GM21528 (cell line): Measurements from ENCODE around the gene TMCO6.

Experiments
- ATAC-seq: cut with Tn5 transposase; IDR thresholded peaks from one replicate; pipeline ENCODE4 v1.9.1; 2021; ENCODE audit warnings: mild to moderate bottlenecking, moderate library complexity; ENCODE audit not compliant: unreplicated experiment, low FRiP score

TMCO6 gene

DNA sequence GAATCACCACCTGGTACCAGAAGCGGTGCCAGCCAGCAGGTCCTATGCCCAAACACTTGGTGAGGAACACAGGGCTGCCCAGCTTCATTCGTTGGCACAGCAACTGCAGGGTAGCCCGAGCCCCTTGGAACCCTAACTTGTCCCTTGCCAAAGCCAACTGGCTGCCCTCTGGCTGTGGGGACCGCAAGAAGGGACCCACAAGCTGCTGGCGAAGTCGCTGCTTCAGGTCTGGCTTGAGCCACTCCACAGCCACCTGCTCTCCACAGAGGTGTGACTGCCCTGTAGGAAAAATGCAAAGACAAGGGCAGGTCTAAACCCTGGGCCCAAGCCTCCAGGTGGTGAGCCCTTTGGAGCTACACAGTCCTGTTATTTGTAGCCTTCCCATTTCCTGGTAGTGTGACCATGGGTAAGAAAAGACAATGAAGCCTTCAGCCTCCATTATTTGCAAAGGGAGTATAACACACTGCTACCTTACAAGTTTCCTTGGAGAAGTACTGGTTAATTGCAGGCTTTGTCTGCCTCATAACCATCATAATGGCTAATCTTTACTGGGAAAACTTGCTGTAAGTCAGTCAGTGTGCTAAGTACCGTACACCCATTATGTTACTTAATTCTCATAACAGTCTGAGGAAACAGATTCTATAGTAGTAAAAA, 32.3 kb downstream of the TMCO6 start:
- no peak for ATAC-seq

DNA sequence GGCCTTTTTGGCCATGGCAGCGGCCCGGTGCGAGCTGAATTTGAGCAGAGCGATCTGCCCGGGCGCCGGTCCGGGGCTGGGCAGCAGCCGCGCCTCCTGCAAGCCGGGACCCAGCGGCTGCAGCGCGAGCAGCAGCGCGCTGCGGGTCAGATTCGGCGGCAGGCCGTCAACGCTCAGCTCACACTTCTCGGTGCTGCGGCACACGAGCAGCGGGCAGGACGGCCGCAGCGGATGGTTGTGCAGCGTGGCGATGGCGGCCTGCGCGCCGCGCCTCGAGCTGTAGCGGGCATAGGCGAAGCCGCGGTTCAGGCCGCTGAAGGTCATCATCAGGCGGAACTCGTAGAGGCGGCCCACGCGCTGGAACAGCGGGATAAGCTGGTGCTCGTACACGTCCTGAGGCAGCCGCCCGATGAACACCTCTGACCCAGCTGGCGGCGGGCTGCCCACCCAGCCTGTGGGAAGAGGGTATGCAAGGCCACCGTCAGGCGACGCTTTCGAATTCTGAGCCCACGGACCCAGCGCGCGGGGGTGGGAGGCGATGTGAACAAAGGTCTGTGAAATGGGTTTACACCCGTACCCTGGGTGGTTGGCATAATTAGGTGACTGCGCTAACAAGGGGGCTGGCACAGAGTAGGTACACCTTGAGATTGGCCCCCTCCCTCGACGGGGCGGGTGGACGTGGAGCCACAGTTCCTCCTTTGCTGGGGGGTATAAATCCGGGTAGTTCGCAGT, 33.4 kb downstream of the TMCO6 start:
- ATAC-seq, result no peak

DNA sequence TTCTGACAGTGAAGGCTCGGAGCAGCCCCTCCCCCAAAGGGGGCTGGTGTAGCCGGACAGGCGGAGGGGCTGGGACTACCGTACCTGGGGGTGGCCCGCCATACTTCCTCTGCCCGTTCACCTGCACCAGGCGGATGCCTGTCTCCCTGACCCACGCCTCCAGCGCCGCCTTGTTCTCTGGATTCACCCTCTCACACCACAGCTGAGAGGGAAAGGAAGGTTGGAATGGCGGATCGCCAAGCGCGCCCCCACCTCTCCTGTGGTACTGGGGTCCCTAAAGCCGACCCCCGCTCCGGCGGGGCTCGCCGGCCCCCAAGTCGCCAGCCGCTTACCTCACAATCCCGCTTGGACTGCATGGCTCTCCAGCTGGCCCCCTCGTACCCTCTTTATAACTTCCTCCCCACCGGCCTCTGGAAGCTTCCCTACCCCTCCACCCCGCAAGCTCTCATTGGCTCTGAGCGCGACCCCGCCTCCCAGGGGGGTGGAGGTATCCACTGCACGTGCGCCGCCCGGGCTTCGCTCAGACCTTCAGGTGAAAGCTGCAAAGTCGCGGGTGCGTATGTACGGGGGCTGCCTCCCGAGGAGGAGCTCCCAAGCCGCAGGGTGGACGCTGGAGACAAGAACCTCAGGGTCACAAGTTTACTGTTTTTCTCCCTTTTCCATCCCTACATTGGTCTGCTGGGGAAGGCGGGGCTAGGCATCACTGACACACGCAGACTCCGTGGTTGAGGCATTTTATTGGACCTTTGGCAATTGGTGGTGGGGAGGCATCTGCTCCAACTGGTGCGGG, 34.1 kb downstream of the TMCO6 start, which contains the start of gene DND1:
Gene DND1, minus strand, starts transcription at position 390 of the 790 bp plus-strand sequence. Its CDS starts 34 bp downstream, at position 356.
- ATAC-seq, result no peak

DNA sequence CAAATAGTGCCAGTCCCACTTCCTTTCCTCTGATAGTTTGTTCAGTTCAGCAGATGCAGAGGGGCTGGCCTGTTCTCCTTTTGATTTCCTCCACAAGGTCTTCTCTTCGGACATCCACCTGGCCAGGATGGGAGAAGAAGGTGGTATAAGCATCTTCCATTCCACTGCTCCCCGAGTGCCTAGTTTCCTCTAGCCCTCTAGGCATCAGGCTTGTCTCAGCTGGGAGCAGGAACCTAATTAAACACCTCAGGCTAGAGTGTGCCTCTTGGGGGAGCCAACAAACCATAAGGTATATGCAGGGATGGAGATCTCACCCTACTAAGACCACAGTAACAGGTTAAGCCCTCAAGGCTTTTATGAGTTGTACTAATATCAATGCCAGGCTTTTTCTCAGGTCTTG, 35.0 kb downstream of the TMCO6 start:
- no peak for ATAC-seq

GRCh38 chr5:140674629-140675028, 35.4 kb downstream of the TMCO6 start:
- no peak for ATAC-seq

GRCh38 chr5:140677947-140678346, 38.7 kb downstream of the TMCO6 start:
- no peak for ATAC-seq

- ATAC-seq, result no peak
Measured at GRCh38 chr5:140678993-140679392, 39.7 kb downstream of the TMCO6 start.

DNA sequence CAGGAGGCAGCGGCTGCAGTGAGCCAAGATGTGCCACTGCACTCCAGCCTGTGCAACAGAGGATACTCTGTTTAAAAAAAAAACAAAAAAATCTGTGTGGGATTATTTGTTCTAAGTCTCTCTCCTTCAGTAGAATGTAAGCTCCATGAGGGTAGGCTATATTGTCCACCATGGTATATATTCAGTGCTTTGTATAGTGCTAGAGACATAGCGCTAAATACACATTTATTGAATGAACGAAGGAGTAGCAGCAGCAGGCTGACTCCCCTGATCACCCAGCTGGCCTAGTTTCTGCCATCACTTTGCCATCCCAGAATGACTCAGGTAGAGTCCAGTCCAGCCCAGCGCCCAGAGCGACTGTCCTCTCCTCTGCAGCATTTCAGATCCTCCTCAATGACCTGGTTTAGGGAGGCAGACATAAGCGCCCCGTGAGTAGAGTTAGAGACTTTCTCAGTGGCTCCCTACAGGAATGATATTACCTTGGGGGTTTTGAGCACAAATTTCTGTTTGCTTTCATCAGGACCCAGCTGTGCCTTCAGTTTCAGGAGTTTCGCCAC, 51.2 kb downstream of the TMCO6 start:
- ATAC-seq, result no peak

DNA sequence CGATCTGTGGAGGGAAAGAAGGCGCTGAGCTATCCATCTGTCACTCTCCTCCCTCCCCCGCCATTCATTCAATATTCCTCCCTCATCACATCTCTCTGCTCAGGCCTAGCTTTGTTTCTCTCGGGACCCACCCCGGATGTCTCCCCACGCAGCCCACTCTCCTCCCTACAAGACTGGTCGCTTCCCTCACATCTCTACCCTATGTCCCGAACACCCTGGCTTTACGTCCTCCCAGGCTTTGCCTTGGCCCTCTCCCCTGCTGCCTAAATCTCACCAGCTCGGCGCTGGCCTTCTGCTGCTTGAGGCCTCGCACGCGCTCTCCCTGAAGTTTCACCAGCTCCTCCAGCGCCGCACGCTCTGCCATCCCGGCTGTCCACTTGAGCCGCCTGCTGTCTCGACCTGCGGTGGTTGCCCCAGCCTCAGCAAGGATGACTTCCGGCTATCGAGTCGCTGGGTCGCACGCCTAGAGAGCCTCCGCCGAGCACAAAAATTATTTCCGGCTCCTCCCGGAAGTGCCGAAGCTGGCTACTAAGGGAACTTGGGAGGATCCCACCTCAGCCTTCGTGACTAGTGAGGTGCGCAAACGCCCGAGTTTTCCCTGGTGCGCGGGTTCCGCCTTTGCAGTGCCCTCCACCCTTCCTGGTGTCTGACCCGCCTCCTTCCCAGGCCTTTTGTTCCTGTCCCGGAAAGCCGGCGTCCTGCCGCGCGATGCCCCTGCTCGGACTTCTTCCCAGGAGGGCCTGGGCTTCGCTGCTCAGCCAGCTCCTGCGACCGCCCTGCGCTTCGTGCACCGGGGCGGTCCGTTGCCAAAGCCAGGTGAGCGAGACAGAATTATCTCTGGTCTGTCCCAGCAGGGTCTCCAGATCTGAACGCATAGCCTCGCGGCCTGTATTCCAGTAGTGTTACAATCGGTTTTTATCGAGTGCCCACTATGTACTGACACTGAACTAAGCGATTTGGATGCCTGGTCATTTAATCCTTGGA, 52.0 kb downstream of the TMCO6 start, which contains the start of the genes HARS1 and HARS2:
Gene HARS1, minus strand, starts transcription at position 430 of the 984 bp plus-strand sequence. Its CDS starts 66 bp downstream, at position 364.
Gene HARS2, plus strand, starts transcription at position 515 of the 984 bp plus-strand sequence. Its CDS starts 194 bp downstream, at position 709.
- ATAC-seq, result peak; percentile 99

- ATAC-seq, result no peak
Measured at GRCh38 chr5:140694276-140694675, 55.0 kb downstream of the TMCO6 start.
